GM06990 (cell line): Measurements from ENCODE around the gene NF1.

ENCODE experiments used
- DNase-seq: peaks from one replicate; pipeline ENCODE4 v3.0.0-alpha.2; 2011; ENCODE audit not compliant: insufficient read length; ENCODE audit errors: extremely low read depth
- H3K27me3 ChIP-seq: replicated peaks from 2 replicates; pipeline ENCODE4 v1.6.0; 2011; ENCODE audit warnings: low read length; ENCODE audit not compliant: control insufficient read depth, insufficient read depth
- H3K36me3 ChIP-seq: 2 replicates; pipeline ENCODE4 v1.5.1; 2011; ENCODE audit warnings: low read length; ENCODE audit not compliant: control insufficient read depth, insufficient read depth
- H3K4me3 ChIP-seq: replicated peaks from 2 replicates; pipeline ENCODE4 v1.5.1; 2011; ENCODE audit warnings: low read depth, mild to moderate bottlenecking, control low read depth, low read length
- CTCF ChIP-seq: IDR thresholded peaks from 2 replicates; pipeline ENCODE4 v1.5.1; 2011; ENCODE audit warnings: low read length, control low read depth, mild to moderate bottlenecking, inconsistent platforms; ENCODE audit not compliant: insufficient read depth, poor library complexity, severe bottlenecking

NF1 gene

DNA sequence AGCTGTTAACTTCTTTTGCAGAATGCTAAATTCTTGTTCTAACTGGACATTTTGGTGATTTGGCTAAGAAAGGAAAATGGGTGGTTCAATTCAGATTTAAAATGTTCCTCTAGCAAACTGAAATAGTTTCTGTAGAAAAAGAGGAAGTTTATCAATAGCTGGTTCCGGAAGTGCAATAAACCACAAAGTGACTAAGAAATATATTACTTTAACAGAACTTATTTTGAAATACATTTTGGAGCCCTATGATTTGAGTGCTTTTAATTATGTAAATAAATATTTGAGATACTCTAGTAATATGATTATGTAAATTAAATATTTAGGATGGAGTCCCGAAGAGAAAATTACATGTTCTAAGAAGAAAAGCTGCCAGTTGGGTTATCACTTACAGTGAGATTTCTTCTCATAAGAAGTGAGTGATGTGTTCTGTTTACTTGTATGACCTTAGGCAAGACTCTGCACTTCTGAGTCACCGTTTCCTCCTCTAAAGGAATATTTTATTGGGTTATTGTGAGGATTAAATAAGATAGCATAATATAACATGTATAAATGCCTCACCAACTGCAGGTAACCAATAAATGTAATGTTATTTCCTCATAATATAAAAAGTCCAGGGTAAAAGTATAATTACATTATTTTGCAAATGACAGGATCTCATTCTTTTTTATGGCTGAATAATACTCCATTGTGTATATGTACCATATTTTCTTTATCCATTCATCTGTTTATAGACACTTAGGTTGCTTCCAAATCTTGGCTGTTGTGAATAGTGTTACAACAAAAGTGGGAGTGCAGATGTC is 219.4 kb downstream of the NF1 start, which contains the start of gene EVI2B:
Gene EVI2B, minus strand, starts transcription at position 73 of the 800 bp plus-strand sequence. CDS start 8,445 bp downstream, outside the sequence.
- no peaks in the 10 kb centered on the region for H3K27me3 ChIP-seq
- no peaks in the 10 kb centered on the region for H3K36me3 ChIP-seq
- no peak for TF ChIP-seq CTCF
- peak; percentile 80 for DNase-seq
- H3K4me3 ChIP-seq: peak within 1 kb of the TSS; percentile 82

GRCh38 chr17:31314782-31315100 is 220.0 kb downstream of the NF1 start:
- no peak overlapping the region; the same call in 1 of the 2 replicates for H3K4me3 ChIP-seq
- no peak for TF ChIP-seq CTCF
- no peaks in the 10 kb centered on the region for H3K36me3 ChIP-seq
- no peaks in the 10 kb centered on the region for H3K27me3 ChIP-seq
- no peak for DNase-seq

GRCh38 chr17:31318298-31318801 is 223.6 kb downstream of the NF1 start:
- H3K36me3 ChIP-seq: no peaks in the 10 kb centered on the region
- H3K4me3 ChIP-seq: peak overlapping the region; percentile 78
- no peaks in the 10 kb centered on the region for H3K27me3 ChIP-seq
- peak; percentile 59 for DNase-seq
- no peak for TF ChIP-seq CTCF

GRCh38 chr17:31318851-31319661 is 224.3 kb downstream of the NF1 start:
- H3K4me3 ChIP-seq: peak overlapping the region; percentile 78

DNA sequence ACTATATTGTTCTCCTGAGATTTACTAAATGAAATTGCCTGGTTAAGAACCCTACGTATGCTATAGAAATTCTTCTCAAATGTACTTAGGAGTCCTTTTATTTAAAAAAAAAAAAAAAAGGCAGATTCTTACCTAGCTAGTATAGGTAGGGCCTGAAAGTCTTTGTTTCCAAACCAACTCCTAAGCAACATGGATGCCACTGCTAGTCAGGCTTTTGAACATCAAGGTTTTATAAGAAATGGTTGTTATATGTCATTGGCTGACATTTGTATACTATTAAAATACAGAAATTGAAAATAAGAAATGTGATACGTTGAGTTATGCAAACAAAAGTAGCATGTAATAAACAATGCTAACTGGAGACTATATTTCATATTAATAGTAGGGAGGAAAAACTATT is 225.5 kb downstream of the NF1 start:
- no peak for TF ChIP-seq CTCF
- peak overlapping the region; percentile 78 for H3K4me3 ChIP-seq
- H3K27me3 ChIP-seq: no peaks in the 10 kb centered on the region
- no peaks in the 10 kb centered on the region for H3K36me3 ChIP-seq
- no peak for DNase-seq

More at GRCh38 chr17:31318851-31319661, 224.3 kb downstream of the NF1 start:
- H3K27me3 ChIP-seq: no peaks in the 10 kb centered on the region
- no peak for TF ChIP-seq CTCF
- DNase-seq: peak; percentile 73
- H3K36me3 ChIP-seq: no peaks in the 10 kb centered on the region
